HepG2 (cell line): Measurements from ENCODE around the gene IKZF5. TPM values are rescaled to one million over a fixed set of nuclear protein-coding genes. Genes with fewer than 3 reads are reported as not detected.

ENCODE experiments used
- AGO1 ChIP-seq: fragments of 200-400 bp; formaldehyde crosslinking; IDR thresholded peaks from 2 replicates; pipeline ENCODE4 v1.6.1; 2017; ENCODE audit warnings: mild to moderate bottlenecking, low read depth, low read length, moderate library complexity; ENCODE audit not compliant: poor library complexity, severe bottlenecking
- DRAP1 ChIP-seq: IDR thresholded peaks from 2 replicates; pipeline ENCODE4 v1.6.1; 2016; ENCODE audit warnings: missing genetic modification reagents, missing compliant biosample characterization
- GABPA ChIP-seq, 2 experiments: IDR thresholded peaks; 2 replicates each; pipeline ENCODE4 v1.6.1; 2011 to 2016; ENCODE audit warnings: low read depth in 2 of 2, low read length in 1 of 2, missing biosample characterization in 1 of 2, missing genetic modification characterization in 1 of 2
- GTF2F1 ChIP-seq: fragments of 150-350 bp; IDR thresholded peaks from 2 replicates; pipeline ENCODE4 v1.6.1; 2014; ENCODE audit warnings: low read length
- HBP1 ChIP-seq: IDR thresholded peaks from 2 replicates; pipeline ENCODE4 v1.6.1; 2016; ENCODE audit warnings: low read depth, control low read depth
- MNT ChIP-seq: fragments of 450-650 bp; IDR thresholded peaks from 2 replicates; pipeline ENCODE4 v1.6.1; 2016
- MXI1 ChIP-seq: IDR thresholded peaks from 3 replicates; pipeline ENCODE4 v1.6.1; 2012; ENCODE audit warnings: low read depth, low read length, inconsistent platforms, borderline replicate concordance
- NONO ChIP-seq, 2 experiments: fragments of 450-650 bp in 1 of 2; sonication (generic) in 1 of 2; formaldehyde crosslinking in 1 of 2; IDR thresholded peaks in 1 of 2; conservative IDR thresholded peaks in 1 of 2; 2 replicates each; pipeline versions ENCODE4 v1.6.1 to v1.8.0; 2017 to 2022; ENCODE audit warnings: mild to moderate bottlenecking in 1 of 2, missing genetic modification reagents in 1 of 2, moderate library complexity in 1 of 2
- PBX3 ChIP-seq: sonication (generic); formaldehyde crosslinking; IDR thresholded peaks from 2 replicates; pipeline ENCODE4 v1.8.1; 2023; ENCODE audit warnings: missing genetic modification reagents, inconsistent platforms, borderline replicate concordance
- PHF21A ChIP-seq: sonication (generic); formaldehyde crosslinking; IDR thresholded peaks from 2 replicates; pipeline ENCODE4 v1.5.0; 2020; ENCODE audit warnings: mild to moderate bottlenecking, missing genetic modification reagents
- PHF8 ChIP-seq: sonication (generic); formaldehyde crosslinking; IDR thresholded peaks from 2 replicates; pipeline ENCODE4 v1.5.0; 2020; ENCODE audit warnings: missing genetic modification reagents
- TSC22D2 ChIP-seq: sonication (generic); formaldehyde crosslinking; IDR thresholded peaks from 2 replicates; pipeline ENCODE4 v1.5.1; 2020; ENCODE audit warnings: missing genetic modification reagents, mild to moderate bottlenecking, borderline replicate concordance
- ZBTB2 ChIP-seq: sonication (generic); formaldehyde crosslinking; IDR thresholded peaks from 2 replicates; pipeline ENCODE4 v1.8.0; 2022; ENCODE audit warnings: low read depth, missing genetic modification reagents
- ZMAT3 ChIP-seq: sonication (generic); formaldehyde crosslinking; conservative IDR thresholded peaks from 2 replicates; pipeline ENCODE4 v1.7.0; 2021; ENCODE audit warnings: missing genetic modification reagents
- ZNF18 ChIP-seq: sonication (generic); formaldehyde crosslinking; IDR thresholded peaks from 2 replicates; pipeline ENCODE4 v1.8.0; 2022; ENCODE audit warnings: mild to moderate bottlenecking, missing genetic modification reagents; ENCODE audit not compliant: insufficient replicate concordance
- ZNF260 ChIP-seq: sonication (generic); formaldehyde crosslinking; IDR thresholded peaks from 2 replicates; pipeline ENCODE4 v1.4.0; 2020; ENCODE audit warnings: missing genetic modification reagents, low read depth, mild to moderate bottlenecking, borderline replicate concordance
- ZNF746 ChIP-seq: sonication (generic); formaldehyde crosslinking; IDR thresholded peaks from 2 replicates; pipeline ENCODE4 v1.8.0; 2022; ENCODE audit warnings: mild to moderate bottlenecking, missing genetic modification reagents
- ZSCAN12 ChIP-seq: sonication (generic); formaldehyde crosslinking; IDR thresholded peaks from 2 replicates; pipeline ENCODE4 v1.9.0; 2021; ENCODE audit warnings: mild to moderate bottlenecking, missing genetic modification reagents
- polyA plus RNA-seq, 8 experiments: library from polyadenylated mRNA; depleted of rRNA in 3 of 8; stranded (reverse) in 7 of 8; unstranded in 1 of 8; fragments of >200 nt; fragmentation: Illumina TruSeq in 4 of 8; extraction: Trizol in 4 of 8; gene quantifications; 2 replicates each; pipeline versions ENCODE4 v1.2.1 to v1.2.3, GENCODE V29; 2011 to 2016; ENCODE audit warnings: low read depth in 4 of 8, missing spikeins in 1 of 8, mixed read lengths in 1 of 8; ENCODE audit not compliant: insufficient read depth in 1 of 8
- total RNA-seq, 5 experiments: library from RNA; depleted of rRNA; stranded (reverse); fragments of >200 nt; fragmentation: Illumina TruSeq; extraction: Trizol; gene quantifications; 2 replicates each; pipeline ENCODE4 v1.2.3, GENCODE V29; 2016; ENCODE audit warnings: low read depth in 1 of 5

Gene IKZF5
- total and polyA plus RNA-seq, 2 of the 13 experiments (the other 11 are each of a cell fraction or from before 2014, with no cell fraction given) = 3.7 to 12.0 TPM

GRCh38 chr10:122953902-122954730 is 54.5 kb downstream of the IKZF5 start, which contains the start of gene C10orf88 (continued):
- peak; percentile 63; the same call in 1 of the 2 replicates for TF ChIP-seq HBP1 (CRISPR knock-in tag)
- TF ChIP-seq PHF8 (CRISPR knock-in tag) = peak; percentile 95
- TF ChIP-seq TSC22D2 = no peak; the same call in 1 of the 2 replicates
- no peak for TF ChIP-seq ZNF260
- peak; percentile 92; the same call in 2 of the 3 replicates for TF ChIP-seq MXI1
- peak; percentile 87 for TF ChIP-seq ZNF18 (CRISPR knock-in tag)
- TF ChIP-seq MNT = peak; percentile 60
- TF ChIP-seq DRAP1 (CRISPR knock-in tag) = peak; percentile 79
- peak; percentile 97 for TF ChIP-seq GABPA (IDR thresholded peaks at IDR 0.05; ENCODE audit: low read depth, low read length)
- peak; percentile 99 for TF ChIP-seq GABPA (CRISPR knock-in tag; IDR thresholded peaks at IDR 0.05; ENCODE audit: low read depth)
- TF ChIP-seq PBX3 (CRISPR knock-in tag) = 0 out of 2 replicates have a peak, but pooled peaks have one; percentile 68
- no peak; the same call in 1 of the 2 replicates for TF ChIP-seq ZNF746 (CRISPR knock-in tag)
- peak; percentile 86 for TF ChIP-seq PHF21A (CRISPR knock-in tag)
- TF ChIP-seq ZMAT3 (CRISPR knock-in tag) = peak; percentile 86
- TF ChIP-seq AGO1 = no peak
- 0 out of 2 replicates have a peak, but pooled peaks have one; percentile 4 for TF ChIP-seq GTF2F1
- no peak for TF ChIP-seq NONO (IDR thresholded peaks at IDR 0.05)
- TF ChIP-seq NONO (CRISPR knock-in tag; conservative IDR thresholded peaks at IDR 0.05) = peak; percentile 92
- TF ChIP-seq ZBTB2 (CRISPR knock-in tag) = peak; percentile 71; the same call in 1 of the 2 replicates
- TF ChIP-seq ZSCAN12 (CRISPR knock-in tag) = no peak
